Endothelial cell of umbilical vein (primary cell): ENCODE data around the gene TMEM61. TPM values are rescaled to one million over a fixed set of nuclear protein-coding genes. Genes with fewer than 3 reads are reported as not detected.

Experiments
- BruUV-seq: library from RNA; stranded (reverse); fragments of 400-500 nt; replicated peaks from 2 replicates; lab custom pipeline; 2021; lab: Mats Ljungman, UMichigan
- CTCF ChIA-PET: fragments of 300-600, 350-600 bp; sonication (Branson Sonifier 250); formaldehyde crosslinking; loops from one replicate; lab custom pipeline; 2021; ENCODE audit warnings: antibody characterized with exemption, inconsistent platforms; lab: Charles Lee
- POLR2A ChIA-PET: fragments of 300-600, 350-600 bp; sonication (Branson Sonifier 250); formaldehyde crosslinking; loops from one replicate; lab custom pipeline; 2021; ENCODE audit warnings: antibody characterized with exemption, inconsistent platforms; lab: Charles Lee
- DNase-seq: peaks from one replicate; pipeline ENCODE4 v3.0.0-alpha.2; 2011; ENCODE audit warnings: low read depth, low spot score
- FAIRE-seq: peaks from 2 replicates; lab custom pipeline; 2011; peaks lifted over from hg19 to GRCh38; lab: Jason Lieb, UNC
- H2AFZ ChIP-seq: 2 replicates; pipeline ENCODE4 v1.6.0; 2012; ENCODE audit warnings: low read depth, low read length, control low read depth, inconsistent platforms
- H3K27ac ChIP-seq: 2 replicates; pipeline ENCODE4 v1.5.1; 2011; ENCODE audit warnings: low read depth, mild to moderate bottlenecking, control low read depth, low read length, moderate library complexity; ENCODE audit not compliant: insufficient read depth
- H3K27me3 ChIP-seq, 2 experiments: 2 replicates each; pipeline versions ENCODE4 v1.6.0 to v1.6.1; 2011; ENCODE audit warnings: low read length in 2 of 2, mixed read lengths in 1 of 2; ENCODE audit not compliant: control insufficient read depth in 2 of 2, insufficient read depth in 2 of 2
- H3K36me3 ChIP-seq, 2 experiments: 2 replicates in 1 of 2; 3 replicates in 1 of 2; pipeline ENCODE4 v1.5.1; 2011; ENCODE audit warnings: low read length in 2 of 2, mild to moderate bottlenecking in 1 of 2, moderate library complexity in 1 of 2; ENCODE audit not compliant: control insufficient read depth in 2 of 2, insufficient read depth in 2 of 2; ENCODE audit errors: extremely low read depth in 1 of 2
- H3K4me1 ChIP-seq: 3 replicates; pipeline ENCODE4 v1.5.1; 2011; ENCODE audit warnings: mild to moderate bottlenecking, low read length; ENCODE audit not compliant: control insufficient read depth, insufficient read depth; ENCODE audit errors: extremely low read depth
- H3K4me2 ChIP-seq: 2 replicates; pipeline ENCODE4 v1.6.1; 2011; ENCODE audit warnings: low read length, control low read depth, mixed read lengths; ENCODE audit not compliant: insufficient read depth
- H3K4me3 ChIP-seq, 3 experiments: fragments of 200-600 bp in 1 of 3; sonication (generic), shearing (Covaris generic) in 1 of 3; replicated peaks in 1 of 3; 2 replicates each; pipeline ENCODE4 v1.5.1; 2011 to 2016; ENCODE audit warnings: control low read depth in 3 of 3, low read length in 3 of 3, mild to moderate bottlenecking in 2 of 3, inconsistent platforms in 1 of 3, low read depth in 1 of 3, moderate library complexity in 1 of 3; ENCODE audit not compliant: insufficient read depth in 1 of 3
- H3K79me2 ChIP-seq: 2 replicates; pipeline ENCODE4 v1.6.0; 2012; ENCODE audit warnings: low read length, inconsistent platforms; ENCODE audit not compliant: control insufficient read depth, insufficient read depth
- H3K9ac ChIP-seq: replicated peaks from 2 replicates; pipeline ENCODE3; 2011; ENCODE audit warnings: low read length, control low read depth; ENCODE audit not compliant: insufficient read depth; ENCODE audit errors: extremely low read depth
- H3K9me1 ChIP-seq: replicated peaks from 3 replicates; pipeline ENCODE4 v1.6.0; 2011; ENCODE audit warnings: mild to moderate bottlenecking, low read length; ENCODE audit not compliant: control insufficient read depth, insufficient read depth; ENCODE audit errors: extremely low read depth
- H3K9me3 ChIP-seq: replicated peaks from 2 replicates; pipeline ENCODE4 v1.5.1; 2012; ENCODE audit warnings: low read length, inconsistent platforms; ENCODE audit not compliant: control insufficient read depth, insufficient read depth
- H4K20me1 ChIP-seq: replicated peaks from 2 replicates; pipeline ENCODE3; 2011; ENCODE audit warnings: mild to moderate bottlenecking, low read length; ENCODE audit not compliant: control insufficient read depth, insufficient read depth; ENCODE audit errors: extremely low read depth
- CTCF ChIP-seq, 2 donors: IDR thresholded peaks; 1 replicate in 1 of 2; 2 replicates in 1 of 2; pipeline ENCODE4 v1.5.1; 2011; ENCODE audit warnings: low read length in 2 of 2, mild to moderate bottlenecking in 2 of 2, moderate library complexity in 2 of 2, control low read depth in 1 of 2, inconsistent platforms in 1 of 2, low read depth in 1 of 2; ENCODE audit not compliant: insufficient read depth in 1 of 2; ENCODE audit errors: extremely low read depth in 1 of 2
- EZH2 ChIP-seq: IDR thresholded peaks from 2 replicates; pipeline ENCODE4 v1.6.1; 2012; ENCODE audit warnings: borderline replicate concordance, low read depth, mild to moderate bottlenecking, moderate library complexity, low read length, inconsistent platforms; ENCODE audit not compliant: severe bottlenecking
- FOS ChIP-seq: IDR thresholded peaks from 2 replicates; pipeline ENCODE4 v1.6.1; 2011; ENCODE audit warnings: mild to moderate bottlenecking, low read length, moderate library complexity, borderline replicate concordance; ENCODE audit not compliant: insufficient read depth
- GATA2 ChIP-seq: IDR thresholded peaks from 2 replicates; pipeline ENCODE4 v1.7.0; 2011; ENCODE audit warnings: low read depth, mild to moderate bottlenecking, moderate library complexity, mixed read lengths, low read length; ENCODE audit not compliant: insufficient read length, insufficient read depth
- JUN ChIP-seq: IDR thresholded peaks from 2 replicates; pipeline ENCODE4 v1.6.1; 2011; ENCODE audit warnings: borderline replicate concordance, low read depth; ENCODE audit not compliant: insufficient read length, insufficient read depth
- MYC ChIP-seq: IDR thresholded peaks from one replicate; pipeline ENCODE4 v1.6.1; 2011; ENCODE audit warnings: mild to moderate bottlenecking, low read depth, low read length
- POLR2A ChIP-seq: IDR thresholded peaks from 2 replicates; pipeline ENCODE4 v1.6.1; 2012; ENCODE audit warnings: low read depth, mild to moderate bottlenecking, control low read depth, low read length
- POLR2AphosphoS5 ChIP-seq: IDR thresholded peaks from 2 replicates; pipeline ENCODE4 v1.6.1; 2012; ENCODE audit warnings: low read depth, mild to moderate bottlenecking, control low read depth, low read length, moderate library complexity; ENCODE audit not compliant: insufficient read depth
- dilution Hi-C: fragments of 300-500 bp; cut with MboI; formaldehyde crosslinking; loops from one replicate; pipeline ENCODE4 v1.15.0; 2019; ENCODE audit warnings: low sequenced_read_pairs; ENCODE audit not compliant: extremely low pct_ligation_motif_present
- intact Hi-C: fragments of 100-400 bp; cut with micrococcal nuclease; formaldehyde crosslinking; loops from one replicate; pipeline ENCODE4 v1.10.0; 2022
- polyA plus RNA-seq, 4 experiments: library from polyadenylated mRNA; depleted of rRNA in 3 of 4; stranded (reverse) in 3 of 4; unstranded in 1 of 4; fragments of >200 nt; gene quantifications; 2 replicates each; pipeline versions ENCODE4 v1.2.1 to v1.2.3, GENCODE V29; 2011 to 2012; ENCODE audit warnings: missing spikeins in 1 of 4
- total RNA-seq: library from RNA; stranded (reverse); gene quantifications from 2 replicates; pipeline ENCODE4 v1.2.3, GENCODE V29; 2021
- TF ChIP-seq, protein P1 (sequence below): IDR thresholded peaks from 2 replicates; pipeline ENCODE4 v1.6.1; 2011; ENCODE audit not compliant: insufficient read depth, insufficient read length

Gene TMEM61
- total and polyA plus RNA-seq, 2 donors (not counting 3 experiments of a cell fraction or from before 2014, with no cell fraction given): not detected

DNA sequence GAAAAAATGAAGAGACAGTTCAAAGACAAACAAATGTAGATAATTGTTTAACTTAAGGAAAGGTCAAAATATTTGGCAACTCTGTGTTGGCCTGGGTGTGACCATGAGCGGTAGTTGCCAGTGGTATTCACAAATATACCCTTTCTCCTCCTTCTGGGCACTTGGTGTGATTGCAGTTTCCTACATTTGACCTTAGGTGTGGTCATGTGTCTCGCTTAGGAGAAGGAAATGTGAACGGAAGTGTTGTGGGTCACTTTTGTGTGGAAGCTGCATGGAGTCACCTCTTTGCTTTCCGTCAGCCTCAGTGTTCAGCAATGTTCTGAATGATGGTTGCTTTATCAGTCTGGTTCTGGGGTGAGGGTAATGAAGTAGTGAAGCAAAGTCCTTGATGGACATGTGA, 55.5 kb downstream of the TMEM61 start:
- no TSS peak for BruUV-seq

GRCh38 chr1:55037733-55038551, 57.5 kb downstream of the TMEM61 start:
- H3K4me2 ChIP-seq: no peak overlapping the region
- H3K9ac ChIP-seq: no peak overlapping the region
- DNase-seq (no peak), FAIRE-seq (no peak)
- H2AFZ ChIP-seq: no peak overlapping the region
- no peaks in the 10 kb centered on the region for H3K9me3 ChIP-seq
- no peaks in the 10 kb centered on the region for H3K9me1 ChIP-seq
- H4K20me1 ChIP-seq: no peaks in the 10 kb centered on the region
- no peaks in the 10 kb centered on the region for H3K79me2 ChIP-seq
- no peak overlapping the region for H3K4me3 ChIP-seq
- ChIA-PET POLR2A (no interaction called here), CTCF (interaction anchor here (0.8 to 2.0 kb wide), 2 partner anchors 17 to 93 kb away, joined by 3 to 6 read pairs; no protein-coding TSS in a partner anchor)
- BruUV-seq: no TSS peak
- H3K36me3 ChIP-seq: no peaks in the 10 kb centered on the region
- intact Hi-C loops: no loop called here
- peaks cover 4% of the 10 kb centered on the region for H3K4me1 ChIP-seq
- peaks cover 66 to 79% of the 10 kb centered on the region in 2 experiments for H3K27me3 ChIP-seq
- TF ChIP-seq EZH2 (no peak), CTCF (IDR thresholded peaks at IDR 0.05; ENCODE audit: extremely low read depth in 1 of 2, insufficient read depth in 1 of 2, low read depth in 1 of 2, low read length in 2 of 2) (no peak), JUN (no peak), POLR2A (no peak), POLR2AphosphoS5 (no peak), GATA2 (no peak), FOS (no peak), MYC (no peak)
- TF ChIP-seq, protein P1, sequence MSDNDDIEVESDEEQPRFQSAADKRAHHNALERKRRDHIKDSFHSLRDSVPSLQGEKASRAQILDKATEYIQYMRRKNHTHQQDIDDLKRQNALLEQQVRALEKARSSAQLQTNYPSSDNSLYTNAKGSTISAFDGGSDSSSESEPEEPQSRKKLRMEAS: no peak
- dilution Hi-C loops: no loop called here
- no peak overlapping the region for H3K27ac ChIP-seq

More for the DNA sequence above, 55.5 kb downstream of the TMEM61 start:
- CTCF ChIA-PET: interaction anchor here (1.3 to 2.0 kb wide), 2 partner anchors 14 to 95 kb away, joined by 3 to 7 read pairs; no protein-coding TSS in a partner anchor
- FAIRE-seq (peak; percentile 31), DNase-seq (no peak)
- intact Hi-C loops (no loop called here), dilution Hi-C loops (no loop called here)
- TF ChIP-seq, protein P1: no peak
- TF ChIP-seq EZH2: no peak
- Histone ChIP-seq H3K4me1 (peaks cover 4% of the 10 kb centered on the region), H4K20me1 (no peaks in the 10 kb centered on the region), H3K79me2 (no peaks in the 10 kb centered on the region), H3K27ac (no peak overlapping the region), H3K36me3 (no peaks in the 10 kb centered on the region), H3K4me2 (no peak overlapping the region), H3K9ac (no peak overlapping the region), H2AFZ (no peak overlapping the region), H3K9me3 (no peaks in the 10 kb centered on the region), H3K4me3 (no peak overlapping the region), H3K9me1 (no peaks in the 10 kb centered on the region), H3K27me3 (peaks cover 52 to 67% of the 10 kb centered on the region in 2 experiments)
- POLR2A ChIA-PET: no interaction called here
